T-helper 2 cell (primary cell): ENCODE data around the gene TMEM132A.

Experiments used
- DNase-seq, 5 experiments: peaks; one replicate each; pipeline versions ENCODE4 v3.0.0 to v3.0.0-alpha.2; 2012 to 2022

TMEM132A gene

GRCh38 chr11:60921777-60922335 lies 2.4 kb upstream of the TMEM132A start:
- DNase-seq, result no peak

- no peak for DNase-seq
Observed at GRCh38 chr11:60922906-60923305, 1.4 kb upstream of the TMEM132A start.

GRCh38 chr11:60923326-60923725 lies 934 bp upstream of the TMEM132A start:
- DNase-seq, result no peak

- DNase-seq, result no peak
Observed at GRCh38 chr11:60923800-60924109, 505 bp upstream of the TMEM132A start.

GRCh38 chr11:60924906-60925853 lies 920 bp downstream of the TMEM132A start:
- DNase-seq, result no peak

- DNase-seq, result no peak
Observed at GRCh38 chr11:60925868-60926267, 1.6 kb downstream of the TMEM132A start.

GRCh38 chr11:60926500-60926899 lies 2.2 kb downstream of the TMEM132A start:
- DNase-seq, result no peak

- DNase-seq, result no peak
Observed at GRCh38 chr11:60927061-60927592, 2.9 kb downstream of the TMEM132A start.

GRCh38 chr11:60927600-60927999 lies 3.3 kb downstream of the TMEM132A start:
- DNase-seq, result no peak

- no peak for DNase-seq
Observed at GRCh38 chr11:60928563-60929001, 4.3 kb downstream of the TMEM132A start.

GRCh38 chr11:60929764-60930163 lies 5.5 kb downstream of the TMEM132A start:
- DNase-seq, result no peak

GRCh38 chr11:60930394-60930793 lies 6.1 kb downstream of the TMEM132A start:
- no peak for DNase-seq

GRCh38 chr11:60931917-60932316 lies 7.7 kb downstream of the TMEM132A start:
- no peak for DNase-seq

- DNase-seq, result no peak
Observed at GRCh38 chr11:60932605-60933356, 8.5 kb downstream of the TMEM132A start.

- DNase-seq, result no peak
Observed at GRCh38 chr11:60933416-60934123, 9.3 kb downstream of the TMEM132A start.

- no peak for DNase-seq
Observed at GRCh38 chr11:60934124-60934789, 10.0 kb downstream of the TMEM132A start.

- DNase-seq, result no peak
Observed at GRCh38 chr11:60934790-60935605, 10.7 kb downstream of the TMEM132A start.

- no peak for DNase-seq
Observed at GRCh38 chr11:60935676-60936442, 11.6 kb downstream of the TMEM132A start.

GRCh38 chr11:60936467-60937143 lies 12.3 kb downstream of the TMEM132A start:
- DNase-seq, result no peak

- DNase-seq, result no peak
Observed at GRCh38 chr11:60937144-60937527, 12.9 kb downstream of the TMEM132A start.
